22Rv1 (cell line): ENCODE results near the gene PTPRD.

Experiments
- H3K27ac ChIP-seq: fragments of 450-650 bp; 2 replicates; pipeline ENCODE4 v1.5.1; 2017
- CTCF ChIP-seq: fragments of 450-650 bp; IDR thresholded peaks from 2 replicates; pipeline ENCODE4 v1.5.1; 2017; ENCODE audit warnings: mild to moderate bottlenecking
- ZFX ChIP-seq: fragments of 450-650 bp; IDR thresholded peaks from 2 replicates; pipeline ENCODE4 v1.6.1; 2017; ENCODE audit warnings: antibody characterized with exemption, borderline replicate concordance

PTPRD gene

GRCh38 chr9:10048994-10049393 lies 563.8 kb downstream of the PTPRD start:
- TF ChIP-seq CTCF = no peak
- no peak for TF ChIP-seq ZFX
- no peak overlapping the region for H3K27ac ChIP-seq

- TF ChIP-seq CTCF = peak; percentile 81
- no peak for TF ChIP-seq ZFX
- H3K27ac ChIP-seq = no peak overlapping the region
These were observed 567.2 kb downstream of the PTPRD start for GRCh38 chr9:10045598-10045997.

- no peak overlapping the region for H3K27ac ChIP-seq
- TF ChIP-seq CTCF = no peak
- no peak for TF ChIP-seq ZFX
These were observed 571.0 kb downstream of the PTPRD start for GRCh38 chr9:10041726-10042229.

GRCh38 chr9:10036095-10036494 lies 576.7 kb downstream of the PTPRD start:
- TF ChIP-seq CTCF = no peak
- no peak for TF ChIP-seq ZFX
- H3K27ac ChIP-seq = no peak overlapping the region

- H3K27ac ChIP-seq = no peak overlapping the region
- no peak for TF ChIP-seq CTCF
- TF ChIP-seq ZFX = no peak
These were observed 580.6 kb downstream of the PTPRD start for GRCh38 chr9:10032166-10032565.

GRCh38 chr9:10026443-10026984 lies 586.3 kb downstream of the PTPRD start:
- TF ChIP-seq ZFX (no peak), CTCF (peak; percentile 22; the same call in 1 of the 2 replicates)
- no peak overlapping the region for H3K27ac ChIP-seq

- no peak overlapping the region for H3K27ac ChIP-seq
- TF ChIP-seq ZFX (no peak), CTCF (no peak)
These were observed 597.0 kb downstream of the PTPRD start for GRCh38 chr9:10015755-10016154.
